Neural progenitor cell (in vitro differentiated cells): ENCODE results near the gene CSRP3. TPM values are rescaled to one million over a fixed set of nuclear protein-coding genes. Genes with fewer than 3 reads are reported as not detected.

ENCODE experiments used
- DNase-seq: peaks from one replicate; pipeline ENCODE4 v3.0.0-alpha.2; 2016; ENCODE audit warnings: low spot score
- H2AFZ ChIP-seq: fragments of 200-600 bp; sonication (generic); replicated peaks from 2 replicates; pipeline ENCODE4 v1.6.1; 2016; ENCODE audit warnings: antibody characterized with exemption
- H3F3A ChIP-seq: fragments of 200-600 bp; sonication (generic); 2 replicates; pipeline ENCODE4 v1.6.1; 2016; ENCODE audit warnings: antibody characterized with exemption, low read depth
- H3K27ac ChIP-seq: fragments of 200-600 bp; sonication (generic); 2 replicates; pipeline ENCODE4 v1.5.1; 2016; ENCODE audit warnings: mild to moderate bottlenecking
- H3K27me3 ChIP-seq: fragments of 200-600 bp; sonication (generic); 2 replicates; pipeline ENCODE4 v1.6.1; 2016; ENCODE audit warnings: mild to moderate bottlenecking, moderate library complexity
- H3K36me3 ChIP-seq: fragments of 200-600 bp; sonication (generic); 2 replicates; pipeline ENCODE4 v1.5.1; 2016
- H3K4me1 ChIP-seq: fragments of 200-600 bp; sonication (generic); 2 replicates; pipeline ENCODE4 v1.6.1; 2016; ENCODE audit warnings: mixed run types
- H3K4me2 ChIP-seq: fragments of 200-600 bp; sonication (generic); 2 replicates; pipeline ENCODE4 v1.6.1; 2016
- H3K4me3 ChIP-seq: fragments of 200-600 bp; sonication (generic); 2 replicates; pipeline ENCODE4 v1.5.1; 2016
- H3K79me2 ChIP-seq: fragments of 200-600 bp; sonication (generic); 2 replicates; pipeline ENCODE4 v1.6.1; 2016; ENCODE audit warnings: low read depth
- H3K9ac ChIP-seq: fragments of 200-600 bp; sonication (generic); 2 replicates; pipeline ENCODE4 v1.6.1; 2016
- H3K9me3 ChIP-seq: fragments of 200-600 bp; sonication (generic); 2 replicates; pipeline ENCODE4 v1.5.1; 2016; ENCODE audit warnings: low read depth
- H4K20me1 ChIP-seq: fragments of 200-600 bp; sonication (generic); 2 replicates; pipeline ENCODE4 v1.6.1; 2016; ENCODE audit warnings: low read depth
- H3K27ac Mint-ChIP-seq: 3 replicates; pipeline ENCODE4 v1.8.0; 2021; ENCODE audit warnings: mixed read lengths
- H3K27me3 Mint-ChIP-seq: 2 replicates; pipeline ENCODE4 v1.8.0; 2022; ENCODE audit warnings: low read depth, mild to moderate bottlenecking, inconsistent platforms, moderate library complexity, mixed read lengths; ENCODE audit not compliant: insufficient read depth
- H3K36me3 Mint-ChIP-seq: 3 replicates; pipeline ENCODE4 v1.8.0; 2021; ENCODE audit warnings: mixed read lengths
- H3K4me1 Mint-ChIP-seq: 3 replicates; pipeline ENCODE4 v1.8.0; 2021; ENCODE audit warnings: mixed read lengths
- H3K4me3 Mint-ChIP-seq: 3 replicates; pipeline ENCODE4 v1.8.0; 2021; ENCODE audit warnings: mild to moderate bottlenecking, moderate library complexity, mixed read lengths
- H3K9me3 Mint-ChIP-seq: 3 replicates; pipeline ENCODE4 v1.8.0; 2020; ENCODE audit warnings: mixed read lengths
- CTCF ChIP-seq: fragments of 200-600 bp; sonication (generic); IDR thresholded peaks from 2 replicates; pipeline ENCODE4 v1.5.1; 2017; ENCODE audit warnings: antibody characterized with exemption, mild to moderate bottlenecking
- EZH2 ChIP-seq: fragments of 200-600 bp; sonication (generic); IDR thresholded peaks from 2 replicates; pipeline ENCODE4 v1.6.1; 2017; ENCODE audit warnings: antibody characterized with exemption, mild to moderate bottlenecking, moderate library complexity
- EZH2phosphoT487 ChIP-seq: fragments of 200-600 bp; sonication (generic); IDR thresholded peaks from 2 replicates; pipeline ENCODE4 v1.6.1; 2017; ENCODE audit warnings: antibody characterized with exemption
- total RNA-seq: library from RNA; depleted of rRNA; stranded (reverse); fragments of >200 nt; gene quantifications from 2 replicates; pipeline ENCODE4 v1.2.3, GENCODE V29; 2015; ENCODE audit warnings: low replicate concordance

CSRP3 gene
- total RNA-seq, 1 donor from 2014 or later: not detected

GRCh38 chr11:19229671-19230070, 27.9 kb upstream of the CSRP3 start:
- Histone ChIP-seq H3F3A (no peaks in the 10 kb centered on the region), H3K9me3 (no peaks in the 10 kb centered on the region), H3K4me1 (no peaks in the 10 kb centered on the region), H4K20me1 (no peaks in the 10 kb centered on the region), H3K9ac (no peak overlapping the region), H3K4me2 (no peak overlapping the region), H3K4me3 (no peak overlapping the region), H3K27me3 (no peaks in the 10 kb centered on the region), H3K36me3 (no peaks in the 10 kb centered on the region), H2AFZ (no peak overlapping the region), H3K27ac (no peak overlapping the region), H3K79me2 (no peaks in the 10 kb centered on the region)
- H3K27me3 Mint-ChIP-seq: peaks cover 7% of the 10 kb centered on the region
- no peak overlapping the region for H3K27ac Mint-ChIP-seq
- TF ChIP-seq EZH2: no peak
- TF ChIP-seq EZH2phosphoT487: no peak
- no peak for TF ChIP-seq CTCF
- DNase-seq: no peak
- no peak overlapping the region for H3K4me3 Mint-ChIP-seq
- no peaks in the 10 kb centered on the region for H3K4me1 Mint-ChIP-seq
- no peaks in the 10 kb centered on the region for H3K9me3 Mint-ChIP-seq
- peaks cover 31% of the 10 kb centered on the region for H3K36me3 Mint-ChIP-seq

- Histone ChIP-seq H3K27me3 (no peaks in the 10 kb centered on the region), H3K4me2 (no peak overlapping the region), H4K20me1 (no peaks in the 10 kb centered on the region), H3K79me2 (no peaks in the 10 kb centered on the region), H2AFZ (no peak overlapping the region), H3K4me3 (no peak overlapping the region), H3F3A (no peaks in the 10 kb centered on the region), H3K9me3 (no peaks in the 10 kb centered on the region), H3K4me1 (no peaks in the 10 kb centered on the region), H3K9ac (no peak overlapping the region), H3K36me3 (no peaks in the 10 kb centered on the region), H3K27ac (no peak overlapping the region)
- TF ChIP-seq EZH2phosphoT487 (no peak), EZH2 (no peak), CTCF (no peak)
- no peak overlapping the region for H3K27ac Mint-ChIP-seq
- peaks cover 7% of the 10 kb centered on the region for H3K27me3 Mint-ChIP-seq
- no peaks in the 10 kb centered on the region for H3K4me1 Mint-ChIP-seq
- no peak overlapping the region for H3K4me3 Mint-ChIP-seq
- H3K9me3 Mint-ChIP-seq: no peaks in the 10 kb centered on the region
- H3K36me3 Mint-ChIP-seq: peaks cover 28% of the 10 kb centered on the region
- no peak for DNase-seq
Observed at GRCh38 chr11:19228968-19229367, 27.2 kb upstream of the CSRP3 start.

- Mint-ChIP-seq H3K4me3 (no peak overlapping the region), H3K4me1 (no peaks in the 10 kb centered on the region), H3K27ac (no peak overlapping the region), H3K27me3 (peaks cover 4% of the 10 kb centered on the region), H3K9me3 (peaks cover 3% of the 10 kb centered on the region), H3K36me3 (peaks cover 27% of the 10 kb centered on the region)
- Histone ChIP-seq H3F3A (no peaks in the 10 kb centered on the region), H3K27ac (no peak overlapping the region), H4K20me1 (no peaks in the 10 kb centered on the region), H3K4me1 (no peaks in the 10 kb centered on the region), H3K4me3 (no peak overlapping the region), H2AFZ (no peak overlapping the region), H3K9me3 (no peaks in the 10 kb centered on the region), H3K4me2 (no peak overlapping the region), H3K79me2 (no peaks in the 10 kb centered on the region), H3K36me3 (no peaks in the 10 kb centered on the region), H3K9ac (no peak overlapping the region), H3K27me3 (no peaks in the 10 kb centered on the region)
- no peak for DNase-seq
- TF ChIP-seq CTCF (no peak), EZH2 (no peak), EZH2phosphoT487 (no peak)
Observed at GRCh38 chr11:19226378-19227195, 24.8 kb upstream of the CSRP3 start.
